ENCODE measurements around the gene PTPRJ.

The PTPRJ gene

GRCh38 chr11:48165426-48165825 lies 185.1 kb downstream of the PTPRJ start:
- no peak for TF ChIP-seq CTCF (IDR thresholded peaks at IDR 0.05; ENCODE audit: insufficient read depth, low read length, poor library complexity, severe bottlenecking)
- H3K4me3 ChIP-seq (replicated peaks; ENCODE audit: low read depth, low read length) = no peak overlapping the region
- H3K27me3 ChIP-seq (replicated peaks; ENCODE audit: control insufficient read depth, insufficient read depth, low read length) = no peaks in the 10 kb centered on the region
- H3K36me3 ChIP-seq (ENCODE audit: control insufficient read depth, insufficient read depth, low read length) = no peaks in the 10 kb centered on the region
- DNase-seq (ENCODE audit: extremely low read depth, insufficient read length) = no peak

GRCh38 chr11:48167380-48167779 lies 187.0 kb downstream of the PTPRJ start:
- no peak for TF ChIP-seq CTCF (IDR thresholded peaks at IDR 0.05; ENCODE audit: insufficient read depth, low read length, poor library complexity, severe bottlenecking)
- Histone ChIP-seq H3K36me3 (ENCODE audit: control insufficient read depth, insufficient read depth, low read length) (no peaks in the 10 kb centered on the region), H3K27me3 (replicated peaks; ENCODE audit: control insufficient read depth, insufficient read depth, low read length) (no peaks in the 10 kb centered on the region), H3K4me3 (replicated peaks; ENCODE audit: low read depth, low read length) (no peak overlapping the region)
- no peak for DNase-seq (ENCODE audit: extremely low read depth, insufficient read length)

- Histone ChIP-seq H3K36me3 (ENCODE audit: control insufficient read depth, insufficient read depth, low read length) (no peaks in the 10 kb centered on the region), H3K27me3 (replicated peaks; ENCODE audit: control insufficient read depth, insufficient read depth, low read length) (no peaks in the 10 kb centered on the region), H3K4me3 (replicated peaks; ENCODE audit: low read depth, low read length) (no peak overlapping the region)
- no peak for DNase-seq (ENCODE audit: extremely low read depth, insufficient read length)
- TF ChIP-seq CTCF (IDR thresholded peaks at IDR 0.05; ENCODE audit: insufficient read depth, low read length, poor library complexity, severe bottlenecking) = no peak
Observed at GRCh38 chr11:48168815-48169214, 188.5 kb downstream of the PTPRJ start.

DNA sequence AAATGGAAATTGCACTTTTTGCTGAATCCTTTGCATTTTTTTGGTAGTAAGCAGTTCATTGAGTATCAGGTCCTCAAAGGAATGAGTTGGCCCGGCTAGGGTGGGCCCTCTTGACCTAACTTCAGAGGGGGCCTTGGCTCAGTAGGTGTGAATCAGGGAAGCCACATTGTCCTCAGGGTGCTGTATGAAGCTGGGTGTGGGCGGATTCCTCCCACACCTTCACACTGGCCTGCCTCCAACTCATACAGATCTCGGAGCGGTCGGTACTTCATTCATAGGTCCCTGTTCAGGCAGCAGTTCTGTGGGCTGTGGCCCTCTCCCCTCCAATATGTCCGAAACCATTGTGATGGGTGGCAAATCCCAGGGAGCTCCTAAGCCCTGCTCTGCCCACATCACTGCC lies 188.9 kb downstream of the PTPRJ start:
- DNase-seq (ENCODE audit: extremely low read depth, insufficient read length) = no peak
- Histone ChIP-seq H3K4me3 (replicated peaks; ENCODE audit: low read depth, low read length) (no peak overlapping the region), H3K27me3 (replicated peaks; ENCODE audit: control insufficient read depth, insufficient read depth, low read length) (no peaks in the 10 kb centered on the region), H3K36me3 (ENCODE audit: control insufficient read depth, insufficient read depth, low read length) (no peaks in the 10 kb centered on the region)
- TF ChIP-seq CTCF (IDR thresholded peaks at IDR 0.05; ENCODE audit: insufficient read depth, low read length, poor library complexity, severe bottlenecking) = no peak

GRCh38 chr11:48169717-48170116 lies 189.4 kb downstream of the PTPRJ start:
- Histone ChIP-seq H3K4me3 (replicated peaks; ENCODE audit: low read depth, low read length) (no peak overlapping the region), H3K36me3 (ENCODE audit: control insufficient read depth, insufficient read depth, low read length) (no peaks in the 10 kb centered on the region)
- DNase-seq (ENCODE audit: extremely low read depth, insufficient read length) = no peak

More at GRCh38 chr11:48169717-48170116, 189.4 kb downstream of the PTPRJ start:
- no peaks in the 10 kb centered on the region for H3K27me3 ChIP-seq (replicated peaks; ENCODE audit: control insufficient read depth, insufficient read depth, low read length)
- no peak for TF ChIP-seq CTCF (IDR thresholded peaks at IDR 0.05; ENCODE audit: insufficient read depth, low read length, poor library complexity, severe bottlenecking)

All from GM06990 (cell line).